ENCODE measurements around the gene ABHD17B.

ABHD17B gene

GRCh38 chr9:71891557-71892189, 19.3 kb downstream of the ABHD17B start:
- no peak overlapping the region for H3K9ac ChIP-seq (ENCODE audit: low read depth, low read length)
- no peaks in the 10 kb centered on the region for H3K4me1 ChIP-seq (ENCODE audit: control insufficient read depth, insufficient read depth, low read length)
- H3K27me3 ChIP-seq (ENCODE audit: control insufficient read depth, insufficient read depth, low read length) = no peaks in the 10 kb centered on the region
- no peaks in the 10 kb centered on the region for H3K9me3 ChIP-seq (replicated peaks; ENCODE audit: low read length)
- H3K4me2 ChIP-seq (ENCODE audit: low read length) = no peak overlapping the region
- H3K36me3 ChIP-seq (ENCODE audit: insufficient read depth, low read length) = no peaks in the 10 kb centered on the region
- no peak overlapping the region for H3K4me3 ChIP-seq (ENCODE audit: low read length)

- H3K36me3 ChIP-seq (ENCODE audit: insufficient read depth, low read length) = no peaks in the 10 kb centered on the region
- no peak overlapping the region for H3K9ac ChIP-seq (ENCODE audit: low read depth, low read length)
- no peak overlapping the region for H3K4me3 ChIP-seq (ENCODE audit: low read length)
- H3K9me3 ChIP-seq (replicated peaks; ENCODE audit: low read length) = no peaks in the 10 kb centered on the region
- no peak overlapping the region for H3K4me2 ChIP-seq (ENCODE audit: low read length)
- no peaks in the 10 kb centered on the region for H3K4me1 ChIP-seq (ENCODE audit: control insufficient read depth, insufficient read depth, low read length)
- H3K27me3 ChIP-seq (ENCODE audit: control insufficient read depth, insufficient read depth, low read length) = no peaks in the 10 kb centered on the region
Measured at GRCh38 chr9:71890042-71890679, 20.8 kb downstream of the ABHD17B start.

GRCh38 chr9:71887362-71887761, 23.6 kb downstream of the ABHD17B start:
- Histone ChIP-seq H3K9me3 (replicated peaks; ENCODE audit: low read length) (peaks cover 5% of the 10 kb centered on the region), H3K4me1 (ENCODE audit: control insufficient read depth, insufficient read depth, low read length) (no peaks in the 10 kb centered on the region), H3K4me3 (ENCODE audit: low read length) (no peak overlapping the region), H3K4me2 (ENCODE audit: low read length) (no peak overlapping the region), H3K36me3 (ENCODE audit: insufficient read depth, low read length) (no peaks in the 10 kb centered on the region), H3K9ac (ENCODE audit: low read depth, low read length) (no peak overlapping the region), H3K27me3 (ENCODE audit: control insufficient read depth, insufficient read depth, low read length) (no peaks in the 10 kb centered on the region)

- H3K4me2 ChIP-seq (ENCODE audit: low read length) = no peak overlapping the region
- H3K27me3 ChIP-seq (ENCODE audit: control insufficient read depth, insufficient read depth, low read length) = no peaks in the 10 kb centered on the region
- H3K36me3 ChIP-seq (ENCODE audit: insufficient read depth, low read length) = no peaks in the 10 kb centered on the region
- peaks cover 5% of the 10 kb centered on the region for H3K9me3 ChIP-seq (replicated peaks; ENCODE audit: low read length)
- H3K9ac ChIP-seq (ENCODE audit: low read depth, low read length) = no peak overlapping the region
- H3K4me1 ChIP-seq (ENCODE audit: control insufficient read depth, insufficient read depth, low read length) = no peaks in the 10 kb centered on the region
- no peak overlapping the region for H3K4me3 ChIP-seq (ENCODE audit: low read length)
Measured at GRCh38 chr9:71886541-71886940, 24.5 kb downstream of the ABHD17B start.

- Histone ChIP-seq H3K4me1 (ENCODE audit: control insufficient read depth, insufficient read depth, low read length) (no peaks in the 10 kb centered on the region), H3K9ac (ENCODE audit: low read depth, low read length) (no peak overlapping the region), H3K4me3 (ENCODE audit: low read length) (no peak overlapping the region), H3K36me3 (ENCODE audit: insufficient read depth, low read length) (no peaks in the 10 kb centered on the region), H3K27me3 (ENCODE audit: control insufficient read depth, insufficient read depth, low read length) (no peaks in the 10 kb centered on the region), H3K4me2 (ENCODE audit: low read length) (no peak overlapping the region), H3K9me3 (replicated peaks; ENCODE audit: low read length) (peaks cover 5% of the 10 kb centered on the region)
Measured at GRCh38 chr9:71886015-71886414, 25.0 kb downstream of the ABHD17B start.

GRCh38 chr9:71885467-71885866, 25.5 kb downstream of the ABHD17B start:
- H3K36me3 ChIP-seq (ENCODE audit: insufficient read depth, low read length) = no peaks in the 10 kb centered on the region
- H3K27me3 ChIP-seq (ENCODE audit: control insufficient read depth, insufficient read depth, low read length) = no peaks in the 10 kb centered on the region
- H3K9me3 ChIP-seq (replicated peaks; ENCODE audit: low read length) = peaks cover 5% of the 10 kb centered on the region
- no peak overlapping the region for H3K9ac ChIP-seq (ENCODE audit: low read depth, low read length)
- H3K4me2 ChIP-seq (ENCODE audit: low read length) = no peak overlapping the region
- no peak overlapping the region for H3K4me3 ChIP-seq (ENCODE audit: low read length)
- H3K4me1 ChIP-seq (ENCODE audit: control insufficient read depth, insufficient read depth, low read length) = no peaks in the 10 kb centered on the region

- Histone ChIP-seq H3K4me3 (ENCODE audit: low read length) (no peak overlapping the region), H3K27me3 (ENCODE audit: control insufficient read depth, insufficient read depth, low read length) (no peaks in the 10 kb centered on the region), H3K4me1 (ENCODE audit: control insufficient read depth, insufficient read depth, low read length) (no peaks in the 10 kb centered on the region), H3K9ac (ENCODE audit: low read depth, low read length) (no peak overlapping the region), H3K9me3 (replicated peaks; ENCODE audit: low read length) (peaks cover 5% of the 10 kb centered on the region), H3K4me2 (ENCODE audit: low read length) (no peak overlapping the region), H3K36me3 (ENCODE audit: insufficient read depth, low read length) (no peaks in the 10 kb centered on the region)
Measured at GRCh38 chr9:71884005-71884404, 27.0 kb downstream of the ABHD17B start.

- H3K9me3 ChIP-seq (replicated peaks; ENCODE audit: low read length) = peaks cover 14% of the 10 kb centered on the region
- peaks cover 2% of the 10 kb centered on the region for H3K36me3 ChIP-seq (ENCODE audit: insufficient read depth, low read length)
- no peak overlapping the region for H3K4me3 ChIP-seq (ENCODE audit: low read length)
Measured at GRCh38 chr9:71879644-71880174, 31.3 kb downstream of the ABHD17B start.

GRCh38 chr9:71878327-71879274, 32.4 kb downstream of the ABHD17B start:
- Histone ChIP-seq H3K4me1 (ENCODE audit: control insufficient read depth, insufficient read depth, low read length) (no peaks in the 10 kb centered on the region), H3K4me3 (ENCODE audit: low read length) (no peak overlapping the region), H3K9ac (ENCODE audit: low read depth, low read length) (no peak overlapping the region), H3K27me3 (ENCODE audit: control insufficient read depth, insufficient read depth, low read length) (no peaks in the 10 kb centered on the region), H3K36me3 (ENCODE audit: insufficient read depth, low read length) (peaks cover 4% of the 10 kb centered on the region), H3K4me2 (ENCODE audit: low read length) (no peak overlapping the region), H3K9me3 (replicated peaks; ENCODE audit: low read length) (peaks cover 12% of the 10 kb centered on the region)

More at GRCh38 chr9:71879644-71880174, 31.3 kb downstream of the ABHD17B start:
- H3K4me2 ChIP-seq (ENCODE audit: low read length) = no peak overlapping the region
- H3K4me1 ChIP-seq (ENCODE audit: control insufficient read depth, insufficient read depth, low read length) = no peaks in the 10 kb centered on the region
- H3K27me3 ChIP-seq (ENCODE audit: control insufficient read depth, insufficient read depth, low read length) = no peaks in the 10 kb centered on the region
- no peak overlapping the region for H3K9ac ChIP-seq (ENCODE audit: low read depth, low read length)

- no peak overlapping the region for H3K4me2 ChIP-seq (ENCODE audit: low read length)
- no peak overlapping the region for H3K4me3 ChIP-seq (ENCODE audit: low read length)
- no peaks in the 10 kb centered on the region for H3K4me1 ChIP-seq (ENCODE audit: control insufficient read depth, insufficient read depth, low read length)
- no peaks in the 10 kb centered on the region for H3K27me3 ChIP-seq (ENCODE audit: control insufficient read depth, insufficient read depth, low read length)
- no peak overlapping the region for H3K9ac ChIP-seq (ENCODE audit: low read depth, low read length)
- H3K36me3 ChIP-seq (ENCODE audit: insufficient read depth, low read length) = peaks cover 6% of the 10 kb centered on the region
- H3K9me3 ChIP-seq (replicated peaks; ENCODE audit: low read length) = peaks cover 9% of the 10 kb centered on the region
Measured at GRCh38 chr9:71876829-71877228, 34.2 kb downstream of the ABHD17B start.

GRCh38 chr9:71876106-71876505, 34.9 kb downstream of the ABHD17B start:
- H3K9ac ChIP-seq (ENCODE audit: low read depth, low read length) = no peak overlapping the region
- H3K4me2 ChIP-seq (ENCODE audit: low read length) = no peak overlapping the region
- H3K36me3 ChIP-seq (ENCODE audit: insufficient read depth, low read length) = peaks cover 10% of the 10 kb centered on the region
- no peaks in the 10 kb centered on the region for H3K4me1 ChIP-seq (ENCODE audit: control insufficient read depth, insufficient read depth, low read length)
- H3K4me3 ChIP-seq (ENCODE audit: low read length) = no peak overlapping the region
- no peaks in the 10 kb centered on the region for H3K27me3 ChIP-seq (ENCODE audit: control insufficient read depth, insufficient read depth, low read length)
- H3K9me3 ChIP-seq (replicated peaks; ENCODE audit: low read length) = peaks cover 9% of the 10 kb centered on the region

Measured in skeletal muscle satellite cell (primary cell).